Subcutaneous preadipocyte (primary cell): ENCODE results near the gene LRFN3. TPM values are rescaled to one million over a fixed set of nuclear protein-coding genes. Genes with fewer than 3 reads are reported as not detected.

Experiments
- small RNA-seq: library from RNA; depleted of rRNA; stranded (forward); fragments of <200 nt; gene quantifications from one replicate; pipeline ENCODE3, GENCODE V24; 2012
- total RNA-seq: library from RNA; depleted of rRNA; stranded (reverse); fragments of >200 nt; gene quantifications from 2 replicates; pipeline ENCODE4 v1.2.3, GENCODE V29; 2012

The LRFN3 gene, protein sequence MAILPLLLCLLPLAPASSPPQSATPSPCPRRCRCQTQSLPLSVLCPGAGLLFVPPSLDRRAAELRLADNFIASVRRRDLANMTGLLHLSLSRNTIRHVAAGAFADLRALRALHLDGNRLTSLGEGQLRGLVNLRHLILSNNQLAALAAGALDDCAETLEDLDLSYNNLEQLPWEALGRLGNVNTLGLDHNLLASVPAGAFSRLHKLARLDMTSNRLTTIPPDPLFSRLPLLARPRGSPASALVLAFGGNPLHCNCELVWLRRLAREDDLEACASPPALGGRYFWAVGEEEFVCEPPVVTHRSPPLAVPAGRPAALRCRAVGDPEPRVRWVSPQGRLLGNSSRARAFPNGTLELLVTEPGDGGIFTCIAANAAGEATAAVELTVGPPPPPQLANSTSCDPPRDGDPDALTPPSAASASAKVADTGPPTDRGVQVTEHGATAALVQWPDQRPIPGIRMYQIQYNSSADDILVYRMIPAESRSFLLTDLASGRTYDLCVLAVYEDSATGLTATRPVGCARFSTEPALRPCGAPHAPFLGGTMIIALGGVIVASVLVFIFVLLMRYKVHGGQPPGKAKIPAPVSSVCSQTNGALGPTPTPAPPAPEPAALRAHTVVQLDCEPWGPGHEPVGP
- 3.9 and 4.0 TPM in 2 replicates for total RNA-seq

GRCh38 chr19:35935911-35936737 lies at the start of gene LRFN3:
TSS of gene LRFN3 (plus strand) at chr19:35936374. CDS start at chr19:35939426, 3,052 bp downstream.

GRCh38 chr19:35901854-35902661 lies 34.1 kb upstream of the LRFN3 start, which contains the start of gene HCST:
TSS of gene HCST (plus strand) at chr19:35902529. CDS start at chr19:35902594, 65 bp downstream.

DNA sequence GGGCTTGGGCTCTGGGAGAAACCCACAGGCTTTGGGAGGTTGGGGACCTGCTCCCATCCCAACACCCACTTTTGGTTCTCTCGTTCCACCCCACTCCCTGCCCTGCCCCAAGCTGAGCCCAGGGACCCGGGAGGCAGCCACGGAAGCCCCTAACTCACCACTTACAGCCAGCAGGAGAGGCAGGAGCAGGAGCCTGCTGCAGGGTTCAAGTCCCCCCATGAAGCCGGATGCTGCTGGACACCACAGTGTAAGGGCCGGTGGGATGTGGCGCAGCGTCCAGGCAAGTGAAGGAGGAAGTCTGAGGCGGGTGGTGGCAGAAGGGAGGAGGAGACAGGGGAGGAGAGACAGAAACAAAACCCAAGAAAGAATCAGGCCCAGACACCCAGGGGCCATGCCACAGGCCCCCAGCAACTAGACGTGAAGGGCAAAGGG lies 28.1 kb upstream of the LRFN3 start, which contains the start of gene TYROBP:
Gene TYROBP (minus strand): TSS at position 286 of the 432 bp plus-strand sequence. CDS start 67 bp downstream, at position 219.

Small RNAs within 50 kb of the gene (small RNA-seq; reads per million reads assigned to genes)
- not detected for gene AF038458.1

Other genes with a start within 250 kb of the LRFN3 start
- gene ZBTB32, start 231.8 kb upstream of the LRFN3 start, total RNA-seq = not detected in 2 replicates
- gene KMT2B, start 218.4 kb upstream of the LRFN3 start, total RNA-seq = 7.3 and 7.8 TPM in 2 replicates
- 1.6 and 2.9 TPM in 2 replicates for gene IGFLR1, start 193.9 kb upstream of the LRFN3 start, total RNA-seq
- 4.5 and 5.5 TPM in 2 replicates for gene U2AF1L4, start 191.0 kb upstream of the LRFN3 start, total RNA-seq
- gene PSENEN, start 190.7 kb upstream of the LRFN3 start, total RNA-seq = 12.5 and 14.7 TPM in 2 replicates
- gene LIN37, start 187.8 kb upstream of the LRFN3 start, total RNA-seq = 14.3 and 16.2 TPM in 2 replicates
- 21.3 and 48.9 TPM in 2 replicates for gene HSPB6, start 179.3 kb upstream of the LRFN3 start, total RNA-seq
- 7.7 and 12.7 TPM in 2 replicates for gene PROSER3, start 178.2 kb upstream of the LRFN3 start, total RNA-seq
- 5.9 and 6.3 TPM in 2 replicates for gene ARHGAP33, start 160.8 kb upstream of the LRFN3 start, total RNA-seq
- not detected in 2 replicates for gene PRODH2, start 123.5 kb upstream of the LRFN3 start, total RNA-seq
- not detected in 2 replicates for gene NPHS1, start 83.9 kb upstream of the LRFN3 start, total RNA-seq
- gene KIRREL2, start 79.5 kb upstream of the LRFN3 start, total RNA-seq = under 0.01 TPM in 1 of 2 replicates, not detected in the other
- 0.37 and 1.2 TPM in 2 replicates for gene APLP1, start 67.8 kb upstream of the LRFN3 start, total RNA-seq
- gene NFKBID, start 35.8 kb upstream of the LRFN3 start, total RNA-seq = 4.4 and 6.1 TPM in 2 replicates
- gene HCST, start 33.8 kb upstream of the LRFN3 start, total RNA-seq = 0.37 and 0.59 TPM in 2 replicates
- not detected in 2 replicates for gene TYROBP, start 28.1 kb upstream of the LRFN3 start, total RNA-seq
- gene SDHAF1, start 58.8 kb downstream of the LRFN3 start, total RNA-seq = 14.9 and 18.0 TPM in 2 replicates
- under 0.01 TPM in 1 of 2 replicates, not detected in the other for gene SYNE4, start 72.4 kb downstream of the LRFN3 start, total RNA-seq
- gene ALKBH6, start 77.8 kb downstream of the LRFN3 start, total RNA-seq = 12.7 and 14.3 TPM in 2 replicates
- 5.5 and 6.2 TPM in 2 replicates for gene CLIP3, start 96.5 kb downstream of the LRFN3 start, total RNA-seq
- 1.4 and 3.7 TPM in 2 replicates for gene THAP8, start 117.9 kb downstream of the LRFN3 start, total RNA-seq
- gene WDR62, start 118.5 kb downstream of the LRFN3 start, total RNA-seq = 4.0 and 9.6 TPM in 2 replicates
- gene OVOL3, start 174.8 kb downstream of the LRFN3 start, total RNA-seq = not detected in 2 replicates
- 51.8 and 59.2 TPM in 2 replicates for gene POLR2I, start 178.5 kb downstream of the LRFN3 start, total RNA-seq
- gene TBCB, start 179.1 kb downstream of the LRFN3 start, total RNA-seq = 96.8 and 161 TPM in 2 replicates
- 343 and 389 TPM in 2 replicates for gene CAPNS1, start 203.7 kb downstream of the LRFN3 start, total RNA-seq
- gene COX7A1, start 216.1 kb downstream of the LRFN3 start, total RNA-seq = 3.3 TPM in 2 replicates